Measurements from ENCODE around the gene TBC1D22A.

DNA sequence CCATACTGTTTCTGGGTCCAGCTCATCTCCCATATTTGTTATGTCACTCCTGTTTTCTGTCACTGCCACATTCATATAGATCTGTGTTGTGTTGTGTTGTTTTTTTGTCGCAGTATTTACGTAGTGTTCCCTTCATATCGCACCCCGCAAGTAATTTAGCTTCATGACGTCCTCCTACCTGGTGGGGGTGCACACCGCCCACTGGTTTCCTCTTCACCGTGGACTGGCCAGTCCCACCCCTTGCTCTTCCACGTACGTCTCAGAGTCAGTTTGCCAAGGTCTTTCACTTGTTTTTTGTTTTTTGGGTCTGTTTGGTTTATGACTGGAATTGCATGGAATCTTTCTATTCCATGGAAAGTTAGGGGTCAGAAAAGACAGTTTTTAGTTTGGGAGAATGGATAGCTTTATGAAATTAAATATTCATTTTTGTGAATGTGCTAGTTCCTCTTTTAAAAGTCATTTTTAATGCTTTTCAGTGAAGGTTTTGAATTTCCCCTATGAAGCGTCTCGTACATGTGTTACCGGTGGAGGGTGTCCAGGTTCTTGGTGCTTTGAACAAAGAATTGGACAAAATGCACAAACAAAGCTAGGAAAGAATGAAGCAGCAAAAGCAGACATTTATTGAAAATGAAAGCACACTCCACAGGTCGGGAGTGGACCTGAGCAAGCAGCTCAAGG lies 134.3 kb downstream of the TBC1D22A start:
- no peak for TF ChIP-seq POLR2A (IDR thresholded peaks at IDR 0.05)
- TF ChIP-seq, protein P1, sequence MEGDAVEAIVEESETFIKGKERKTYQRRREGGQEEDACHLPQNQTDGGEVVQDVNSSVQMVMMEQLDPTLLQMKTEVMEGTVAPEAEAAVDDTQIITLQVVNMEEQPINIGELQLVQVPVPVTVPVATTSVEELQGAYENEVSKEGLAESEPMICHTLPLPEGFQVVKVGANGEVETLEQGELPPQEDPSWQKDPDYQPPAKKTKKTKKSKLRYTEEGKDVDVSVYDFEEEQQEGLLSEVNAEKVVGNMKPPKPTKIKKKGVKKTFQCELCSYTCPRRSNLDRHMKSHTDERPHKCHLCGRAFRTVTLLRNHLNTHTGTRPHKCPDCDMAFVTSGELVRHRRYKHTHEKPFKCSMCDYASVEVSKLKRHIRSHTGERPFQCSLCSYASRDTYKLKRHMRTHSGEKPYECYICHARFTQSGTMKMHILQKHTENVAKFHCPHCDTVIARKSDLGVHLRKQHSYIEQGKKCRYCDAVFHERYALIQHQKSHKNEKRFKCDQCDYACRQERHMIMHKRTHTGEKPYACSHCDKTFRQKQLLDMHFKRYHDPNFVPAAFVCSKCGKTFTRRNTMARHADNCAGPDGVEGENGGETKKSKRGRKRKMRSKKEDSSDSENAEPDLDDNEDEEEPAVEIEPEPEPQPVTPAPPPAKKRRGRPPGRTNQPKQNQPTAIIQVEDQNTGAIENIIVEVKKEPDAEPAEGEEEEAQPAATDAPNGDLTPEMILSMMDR (IDR thresholded peaks at IDR 0.05): peak in 2 of 7 experiments; percentile 5 to 28
